ENCODE data around the gene CACNB4.

Gene CACNB4

GRCh38 chr2:151845884-151846283, 253.0 kb downstream of the CACNB4 start:
- Histone ChIP-seq H3K27ac (ENCODE audit: low read depth, low read length) (no peak overlapping the region), H3K4me1 (ENCODE audit: control insufficient read depth, insufficient read depth, low read length) (no peaks in the 10 kb centered on the region), H3K4me3 (ENCODE audit: low read depth, low read length) (no peak overlapping the region), H3K9ac (ENCODE audit: low read length) (no peak overlapping the region), H3K36me3 (ENCODE audit: control insufficient read depth, insufficient read depth, low read length) (no peaks in the 10 kb centered on the region), H3K9me3 (ENCODE audit: control insufficient read depth, insufficient read depth, low read depth, low read length) (no peaks in the 10 kb centered on the region), H3K27me3 (ENCODE audit: control insufficient read depth, insufficient read depth, low read length) (no peaks in the 10 kb centered on the region)

- H3K27ac ChIP-seq (ENCODE audit: low read depth, low read length), result no peak overlapping the region
- no peaks in the 10 kb centered on the region for H3K27me3 ChIP-seq (ENCODE audit: control insufficient read depth, insufficient read depth, low read length)
- no peaks in the 10 kb centered on the region for H3K9me3 ChIP-seq (ENCODE audit: control insufficient read depth, insufficient read depth, low read depth, low read length)
- no peak overlapping the region for H3K9ac ChIP-seq (ENCODE audit: low read length)
- no peaks in the 10 kb centered on the region for H3K36me3 ChIP-seq (ENCODE audit: control insufficient read depth, insufficient read depth, low read length)
- no peak overlapping the region for H3K4me3 ChIP-seq (ENCODE audit: low read depth, low read length)
- no peaks in the 10 kb centered on the region for H3K4me1 ChIP-seq (ENCODE audit: control insufficient read depth, insufficient read depth, low read length)
Measured at GRCh38 chr2:151845481-151845880, 253.4 kb downstream of the CACNB4 start.

GRCh38 chr2:151844211-151844896, 254.5 kb downstream of the CACNB4 start:
- H3K4me1 ChIP-seq (ENCODE audit: control insufficient read depth, insufficient read depth, low read length), result no peaks in the 10 kb centered on the region
- H3K4me3 ChIP-seq (ENCODE audit: low read depth, low read length), result no peak overlapping the region
- no peaks in the 10 kb centered on the region for H3K36me3 ChIP-seq (ENCODE audit: control insufficient read depth, insufficient read depth, low read length)
- H3K9ac ChIP-seq (ENCODE audit: low read length), result no peak overlapping the region
- no peak overlapping the region for H3K27ac ChIP-seq (ENCODE audit: low read depth, low read length)
- no peaks in the 10 kb centered on the region for H3K27me3 ChIP-seq (ENCODE audit: control insufficient read depth, insufficient read depth, low read length)
- no peaks in the 10 kb centered on the region for H3K9me3 ChIP-seq (ENCODE audit: control insufficient read depth, insufficient read depth, low read depth, low read length)

GRCh38 chr2:151843691-151844061, 255.2 kb downstream of the CACNB4 start:
- Histone ChIP-seq H3K9ac (ENCODE audit: low read length) (no peak overlapping the region), H3K36me3 (ENCODE audit: control insufficient read depth, insufficient read depth, low read length) (no peaks in the 10 kb centered on the region), H3K4me3 (ENCODE audit: low read depth, low read length) (no peak overlapping the region), H3K27me3 (ENCODE audit: control insufficient read depth, insufficient read depth, low read length) (no peaks in the 10 kb centered on the region), H3K9me3 (ENCODE audit: control insufficient read depth, insufficient read depth, low read depth, low read length) (no peaks in the 10 kb centered on the region), H3K4me1 (ENCODE audit: control insufficient read depth, insufficient read depth, low read length) (no peaks in the 10 kb centered on the region), H3K27ac (ENCODE audit: low read depth, low read length) (no peak overlapping the region)

GRCh38 chr2:151842830-151843690, 255.8 kb downstream of the CACNB4 start:
- Histone ChIP-seq H3K4me3 (ENCODE audit: low read depth, low read length) (no peak overlapping the region), H3K27me3 (ENCODE audit: control insufficient read depth, insufficient read depth, low read length) (no peaks in the 10 kb centered on the region), H3K4me1 (ENCODE audit: control insufficient read depth, insufficient read depth, low read length) (no peaks in the 10 kb centered on the region), H3K36me3 (ENCODE audit: control insufficient read depth, insufficient read depth, low read length) (no peaks in the 10 kb centered on the region), H3K27ac (ENCODE audit: low read depth, low read length) (no peak overlapping the region), H3K9ac (ENCODE audit: low read length) (no peak overlapping the region), H3K9me3 (ENCODE audit: control insufficient read depth, insufficient read depth, low read depth, low read length) (no peaks in the 10 kb centered on the region)

GRCh38 chr2:151841047-151841424, 257.8 kb downstream of the CACNB4 start:
- H3K36me3 ChIP-seq (ENCODE audit: control insufficient read depth, insufficient read depth, low read length), result no peaks in the 10 kb centered on the region
- H3K4me1 ChIP-seq (ENCODE audit: control insufficient read depth, insufficient read depth, low read length), result no peaks in the 10 kb centered on the region
- no peak overlapping the region for H3K27ac ChIP-seq (ENCODE audit: low read depth, low read length)
- H3K9ac ChIP-seq (ENCODE audit: low read length), result no peak overlapping the region
- no peak overlapping the region for H3K4me3 ChIP-seq (ENCODE audit: low read depth, low read length)
- H3K27me3 ChIP-seq (ENCODE audit: control insufficient read depth, insufficient read depth, low read length), result no peaks in the 10 kb centered on the region
- no peaks in the 10 kb centered on the region for H3K9me3 ChIP-seq (ENCODE audit: control insufficient read depth, insufficient read depth, low read depth, low read length)

GRCh38 chr2:151840216-151841046, 258.4 kb downstream of the CACNB4 start:
- Histone ChIP-seq H3K9me3 (ENCODE audit: control insufficient read depth, insufficient read depth, low read depth, low read length) (no peaks in the 10 kb centered on the region), H3K27me3 (ENCODE audit: control insufficient read depth, insufficient read depth, low read length) (no peaks in the 10 kb centered on the region), H3K36me3 (ENCODE audit: control insufficient read depth, insufficient read depth, low read length) (no peaks in the 10 kb centered on the region), H3K4me1 (ENCODE audit: control insufficient read depth, insufficient read depth, low read length) (no peaks in the 10 kb centered on the region), H3K4me3 (ENCODE audit: low read depth, low read length) (no peak overlapping the region), H3K9ac (ENCODE audit: low read length) (no peak overlapping the region), H3K27ac (ENCODE audit: low read depth, low read length) (no peak overlapping the region)

GRCh38 chr2:151837926-151838325, 260.9 kb downstream of the CACNB4 start:
- no peak overlapping the region for H3K9ac ChIP-seq (ENCODE audit: low read length)
- H3K36me3 ChIP-seq (ENCODE audit: control insufficient read depth, insufficient read depth, low read length), result no peaks in the 10 kb centered on the region
- no peak overlapping the region for H3K27ac ChIP-seq (ENCODE audit: low read depth, low read length)
- H3K4me1 ChIP-seq (ENCODE audit: control insufficient read depth, insufficient read depth, low read length), result no peaks in the 10 kb centered on the region
- no peak overlapping the region for H3K4me3 ChIP-seq (ENCODE audit: low read depth, low read length)
- H3K9me3 ChIP-seq (ENCODE audit: control insufficient read depth, insufficient read depth, low read depth, low read length), result no peaks in the 10 kb centered on the region
- H3K27me3 ChIP-seq (ENCODE audit: control insufficient read depth, insufficient read depth, low read length), result no peaks in the 10 kb centered on the region

GRCh38 chr2:151833984-151834383, 264.9 kb downstream of the CACNB4 start:
- Histone ChIP-seq H3K36me3 (ENCODE audit: control insufficient read depth, insufficient read depth, low read length) (no peaks in the 10 kb centered on the region), H3K4me3 (ENCODE audit: low read depth, low read length) (no peak overlapping the region), H3K27me3 (ENCODE audit: control insufficient read depth, insufficient read depth, low read length) (no peaks in the 10 kb centered on the region), H3K9ac (ENCODE audit: low read length) (no peak overlapping the region), H3K4me1 (ENCODE audit: control insufficient read depth, insufficient read depth, low read length) (peaks cover under 1% of the 10 kb centered on the region; the same call in 1 of the 2 replicates), H3K9me3 (ENCODE audit: control insufficient read depth, insufficient read depth, low read depth, low read length) (no peaks in the 10 kb centered on the region), H3K27ac (ENCODE audit: low read depth, low read length) (no peak overlapping the region)

- no peak overlapping the region for H3K27ac ChIP-seq (ENCODE audit: low read depth, low read length)
- H3K4me1 ChIP-seq (ENCODE audit: control insufficient read depth, insufficient read depth, low read length), result peaks cover 10% of the 10 kb centered on the region
- no peaks in the 10 kb centered on the region for H3K36me3 ChIP-seq (ENCODE audit: control insufficient read depth, insufficient read depth, low read length)
- H3K9ac ChIP-seq (ENCODE audit: low read length), result no peak overlapping the region
- H3K9me3 ChIP-seq (ENCODE audit: control insufficient read depth, insufficient read depth, low read depth, low read length), result no peaks in the 10 kb centered on the region
- H3K4me3 ChIP-seq (ENCODE audit: low read depth, low read length), result no peak overlapping the region
- H3K27me3 ChIP-seq (ENCODE audit: control insufficient read depth, insufficient read depth, low read length), result no peaks in the 10 kb centered on the region
Measured at GRCh38 chr2:151830961-151831360, 267.9 kb downstream of the CACNB4 start.

- peak overlapping the region; percentile 95 for H3K9ac ChIP-seq (ENCODE audit: low read length)
- peaks cover 23% of the 10 kb centered on the region for H3K4me1 ChIP-seq (ENCODE audit: control insufficient read depth, insufficient read depth, low read length)
- H3K9me3 ChIP-seq (ENCODE audit: control insufficient read depth, insufficient read depth, low read depth, low read length), result no peaks in the 10 kb centered on the region
- peak overlapping the region; percentile 100 for H3K4me3 ChIP-seq (ENCODE audit: low read depth, low read length)
- no peak overlapping the region for H3K27ac ChIP-seq (ENCODE audit: low read depth, low read length)
- H3K27me3 ChIP-seq (ENCODE audit: control insufficient read depth, insufficient read depth, low read length), result no peaks in the 10 kb centered on the region
- H3K36me3 ChIP-seq (ENCODE audit: control insufficient read depth, insufficient read depth, low read length), result no peaks in the 10 kb centered on the region
Measured at GRCh38 chr2:151828890-151829324, 269.9 kb downstream of the CACNB4 start.
